DND-41 (cell line): Measurements from ENCODE around the gene ABL2.

Experiments
- ATAC-seq: fragments of 200-7000 bp; cut with Tn5 transposase; 3 replicates; pipeline ENCODE4 v1.9.1; 2021; ENCODE audit warnings: low read depth; ENCODE audit not compliant: insufficient read depth
- DNase-seq: peaks from one replicate; pipeline ENCODE4 v3.0.0-alpha.2; 2020
- H2AFZ ChIP-seq: 2 replicates; pipeline ENCODE4 v1.6.0; 2012; ENCODE audit warnings: low read depth, low read length
- H3K27ac ChIP-seq: 2 replicates; pipeline ENCODE4 v1.5.1; 2012; ENCODE audit warnings: low read length, inconsistent platforms
- H3K27me3 ChIP-seq: fragments of 200-600 bp; sonication (generic); 2 replicates; pipeline ENCODE4 v1.6.0; 2012; ENCODE audit warnings: low read length, mild to moderate bottlenecking, inconsistent platforms; ENCODE audit not compliant: insufficient read depth, poor library complexity
- H3K36me3 ChIP-seq: 2 replicates; pipeline ENCODE4 v1.5.1; 2012; ENCODE audit warnings: low read length, inconsistent platforms; ENCODE audit not compliant: insufficient read depth
- H3K4me1 ChIP-seq: 2 replicates; pipeline ENCODE4 v1.5.1; 2012; ENCODE audit warnings: mild to moderate bottlenecking, low read length; ENCODE audit not compliant: insufficient read depth
- H3K4me2 ChIP-seq: 2 replicates; pipeline ENCODE4 v1.6.0; 2012; ENCODE audit warnings: mild to moderate bottlenecking, moderate library complexity, low read length, inconsistent platforms; ENCODE audit not compliant: insufficient read depth
- H3K4me3 ChIP-seq, 2 experiments: fragments of 200-600 bp in 1 of 2; shearing (Covaris generic) in 1 of 2; 2 replicates each; pipeline ENCODE4 v1.5.1; 2012 to 2016; ENCODE audit warnings: inconsistent platforms in 2 of 2, low read length in 2 of 2, mild to moderate bottlenecking in 2 of 2, low read depth in 1 of 2, moderate library complexity in 1 of 2
- H3K79me2 ChIP-seq: 2 replicates; pipeline ENCODE4 v1.6.0; 2012; ENCODE audit warnings: low read length, inconsistent platforms; ENCODE audit not compliant: insufficient read depth
- H3K9ac ChIP-seq: 2 replicates; pipeline ENCODE4 v1.6.0; 2012; ENCODE audit warnings: low read depth, mild to moderate bottlenecking, inconsistent platforms, low read length, moderate library complexity
- H3K9me3 ChIP-seq: 2 replicates; pipeline ENCODE4 v1.5.1; 2012; ENCODE audit warnings: low read length, moderate library complexity, mild to moderate bottlenecking, inconsistent platforms; ENCODE audit not compliant: insufficient read depth, severe bottlenecking
- H4K20me1 ChIP-seq: 2 replicates; pipeline ENCODE4 v1.6.0; 2012; ENCODE audit warnings: low read length; ENCODE audit not compliant: insufficient read depth
- EZH2 ChIP-seq: IDR thresholded peaks from 3 replicates; pipeline ENCODE4 v1.6.1; 2012; ENCODE audit warnings: borderline replicate concordance, low read depth, mild to moderate bottlenecking, moderate library complexity, low read length, inconsistent platforms; ENCODE audit not compliant: severe bottlenecking
- TF ChIP-seq, protein P1 (sequence below): IDR thresholded peaks from 2 replicates; pipeline ENCODE4 v1.5.1; 2012; ENCODE audit warnings: borderline replicate concordance, low read length, moderate library complexity, mild to moderate bottlenecking; ENCODE audit not compliant: poor library complexity, severe bottlenecking; ENCODE audit errors: extremely low read depth

The ABL2 gene

DNA sequence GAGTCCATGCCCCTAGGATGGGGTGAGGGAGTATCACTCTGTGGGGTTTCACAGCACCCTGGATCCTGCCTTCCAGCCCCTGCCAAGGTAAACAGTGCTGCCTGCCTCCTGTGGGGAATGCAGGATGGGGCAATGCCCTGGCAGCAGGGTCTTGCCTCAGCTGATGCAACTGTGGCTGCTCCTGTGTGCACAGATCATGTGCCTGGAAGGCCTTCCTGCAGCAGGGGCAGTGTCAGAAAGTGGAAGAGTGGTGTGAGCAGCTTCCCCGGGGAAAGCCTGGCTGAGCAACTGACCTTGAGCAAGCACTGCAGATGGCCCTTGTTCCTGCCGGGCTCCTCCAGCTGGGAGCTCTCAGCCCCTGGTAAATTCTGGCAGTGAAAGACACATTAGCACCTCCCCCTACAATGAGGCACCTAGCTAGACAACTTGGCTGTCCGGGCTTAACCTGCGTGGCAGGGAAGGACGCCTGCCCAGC is 137.7 kb downstream of the ABL2 start:
- Histone ChIP-seq H3K4me2 (no peak overlapping the region), H3K4me3 (no peak overlapping the region), H3K79me2 (peaks cover 12% of the 10 kb centered on the region; the same call in 1 of the 2 replicates), H3K27ac (peak overlapping the region; percentile 45; the same call in 1 of the 2 replicates), H3K9ac (no peak overlapping the region), H3K9me3 (no peaks in the 10 kb centered on the region), H3K4me1 (no peaks in the 10 kb centered on the region), H4K20me1 (peaks cover 19% of the 10 kb centered on the region), H2AFZ (no peak overlapping the region), H3K36me3 (peaks cover 95% of the 10 kb centered on the region), H3K27me3 (no peaks in the 10 kb centered on the region)
- ATAC-seq: no peak
- no peak for DNase-seq
- no peak for TF ChIP-seq EZH2
- TF ChIP-seq, protein P1, sequence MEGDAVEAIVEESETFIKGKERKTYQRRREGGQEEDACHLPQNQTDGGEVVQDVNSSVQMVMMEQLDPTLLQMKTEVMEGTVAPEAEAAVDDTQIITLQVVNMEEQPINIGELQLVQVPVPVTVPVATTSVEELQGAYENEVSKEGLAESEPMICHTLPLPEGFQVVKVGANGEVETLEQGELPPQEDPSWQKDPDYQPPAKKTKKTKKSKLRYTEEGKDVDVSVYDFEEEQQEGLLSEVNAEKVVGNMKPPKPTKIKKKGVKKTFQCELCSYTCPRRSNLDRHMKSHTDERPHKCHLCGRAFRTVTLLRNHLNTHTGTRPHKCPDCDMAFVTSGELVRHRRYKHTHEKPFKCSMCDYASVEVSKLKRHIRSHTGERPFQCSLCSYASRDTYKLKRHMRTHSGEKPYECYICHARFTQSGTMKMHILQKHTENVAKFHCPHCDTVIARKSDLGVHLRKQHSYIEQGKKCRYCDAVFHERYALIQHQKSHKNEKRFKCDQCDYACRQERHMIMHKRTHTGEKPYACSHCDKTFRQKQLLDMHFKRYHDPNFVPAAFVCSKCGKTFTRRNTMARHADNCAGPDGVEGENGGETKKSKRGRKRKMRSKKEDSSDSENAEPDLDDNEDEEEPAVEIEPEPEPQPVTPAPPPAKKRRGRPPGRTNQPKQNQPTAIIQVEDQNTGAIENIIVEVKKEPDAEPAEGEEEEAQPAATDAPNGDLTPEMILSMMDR: no peak

DNA sequence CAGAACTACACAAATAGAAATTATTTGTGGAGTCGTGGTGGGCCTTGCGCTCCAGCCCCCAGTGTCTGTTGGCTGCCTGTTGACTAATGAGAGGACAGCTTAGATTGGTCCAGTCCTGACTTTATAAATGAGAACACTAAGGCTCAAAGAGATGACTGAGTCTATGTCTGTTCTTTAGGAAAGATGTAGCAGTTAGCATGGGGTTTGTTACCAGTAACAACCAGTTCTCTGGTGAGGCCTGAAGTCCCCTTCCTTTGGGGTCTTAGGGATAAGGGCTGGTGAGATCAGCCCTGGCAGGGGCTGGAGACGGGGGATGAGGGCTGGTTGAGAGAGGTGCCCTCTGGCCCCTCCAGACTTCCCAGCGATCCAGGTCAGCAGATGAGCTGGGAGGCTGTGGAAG is 138.6 kb downstream of the ABL2 start:
- no peak overlapping the region for H3K4me3 ChIP-seq
- peaks cover 22% of the 10 kb centered on the region for H4K20me1 ChIP-seq
- H3K9me3 ChIP-seq: no peaks in the 10 kb centered on the region
- H3K4me2 ChIP-seq: no peak overlapping the region
- H3K36me3 ChIP-seq: peaks cover 94% of the 10 kb centered on the region
- H3K27ac ChIP-seq: no peak overlapping the region
- H3K9ac ChIP-seq: peak overlapping the region; percentile 15; the same call in 1 of the 2 replicates
- H3K4me1 ChIP-seq: peaks cover 2% of the 10 kb centered on the region; the same call in 1 of the 2 replicates
- TF ChIP-seq, protein P1: no peak
- TF ChIP-seq EZH2: no peak
- ATAC-seq: no peak
- DNase-seq: no peak
- peaks cover 17% of the 10 kb centered on the region for H3K79me2 ChIP-seq
- H3K27me3 ChIP-seq: no peaks in the 10 kb centered on the region
- no peak overlapping the region for H2AFZ ChIP-seq

DNA sequence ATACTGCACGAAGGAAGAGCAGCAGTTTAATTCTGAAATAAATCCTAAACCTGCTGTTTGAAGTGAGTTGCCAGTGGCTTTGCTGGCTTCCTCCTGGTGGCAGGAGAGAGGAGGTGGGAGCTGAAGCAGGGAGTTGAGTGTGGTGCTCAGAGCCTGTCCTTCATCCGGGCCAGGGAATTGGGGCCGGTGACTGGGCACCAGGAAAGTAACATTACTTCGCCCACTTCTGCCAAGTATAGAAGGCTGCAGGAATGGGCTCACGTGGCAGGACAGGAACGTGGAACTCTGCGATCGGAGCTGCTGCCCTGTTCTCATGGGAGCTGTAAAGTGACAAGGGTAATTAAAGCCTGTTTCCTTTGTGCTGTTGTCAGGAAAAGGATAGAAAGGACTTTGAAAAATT is 139.0 kb downstream of the ABL2 start:
- Histone ChIP-seq H3K4me3 (no peak overlapping the region), H3K36me3 (peaks cover 94% of the 10 kb centered on the region), H3K9me3 (no peaks in the 10 kb centered on the region), H3K9ac (peak overlapping the region; percentile 15; the same call in 1 of the 2 replicates), H3K79me2 (peaks cover 21% of the 10 kb centered on the region), H2AFZ (no peak overlapping the region), H3K4me1 (peaks cover 6% of the 10 kb centered on the region), H4K20me1 (peaks cover 26% of the 10 kb centered on the region), H3K4me2 (no peak overlapping the region), H3K27me3 (no peaks in the 10 kb centered on the region), H3K27ac (no peak overlapping the region)
- ATAC-seq (no peak), DNase-seq (no peak)
- no peak for TF ChIP-seq EZH2
- TF ChIP-seq, protein P1: no peak

DNA sequence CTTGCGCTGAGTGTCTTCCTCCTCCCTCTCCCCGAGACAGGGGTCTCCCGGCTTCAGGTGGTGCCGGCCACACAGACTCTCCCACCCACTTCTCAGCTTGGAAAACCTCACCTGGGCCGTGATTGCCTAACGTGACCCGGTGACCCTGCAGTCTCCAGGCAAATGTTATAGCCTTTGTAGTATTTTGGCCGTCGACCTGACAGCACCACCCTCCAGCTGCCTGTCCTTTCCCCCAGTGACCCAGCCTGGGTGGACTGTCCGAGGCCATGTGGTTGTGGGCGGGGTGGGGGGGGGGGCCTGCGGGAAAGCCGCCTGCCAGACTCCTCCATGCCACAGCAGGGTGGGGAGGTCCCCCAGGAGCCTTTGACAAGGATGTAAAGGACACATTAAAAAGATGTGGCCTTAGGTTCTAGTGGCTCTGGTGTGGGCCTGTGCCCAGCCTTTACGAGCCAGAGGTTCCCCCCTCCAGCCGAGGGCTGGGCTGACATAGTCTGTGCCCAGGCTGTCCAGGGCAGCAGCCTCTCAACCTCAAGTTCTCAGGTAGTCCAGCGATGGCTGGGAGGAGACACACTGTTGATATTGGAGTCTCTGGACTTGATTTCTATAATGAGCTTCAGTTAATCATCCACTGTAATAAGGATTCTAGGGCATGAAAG is 139.5 kb downstream of the ABL2 start:
- ATAC-seq (no peak), DNase-seq (no peak)
- Histone ChIP-seq H3K9me3 (no peaks in the 10 kb centered on the region), H2AFZ (no peak overlapping the region), H4K20me1 (peaks cover 28% of the 10 kb centered on the region), H3K4me3 (no peak overlapping the region), H3K79me2 (peaks cover 24% of the 10 kb centered on the region), H3K4me2 (no peak overlapping the region), H3K4me1 (peaks cover 8% of the 10 kb centered on the region), H3K27ac (no peak overlapping the region), H3K9ac (peak overlapping the region; percentile 15; the same call in 1 of the 2 replicates), H3K36me3 (peaks cover 91% of the 10 kb centered on the region), H3K27me3 (no peaks in the 10 kb centered on the region)
- TF ChIP-seq, protein P1: no peak
- no peak for TF ChIP-seq EZH2
